Hepatocyte (in vitro differentiated cells): Measurements from ENCODE around the gene CSTPP1. TPM values are rescaled to one million over a fixed set of nuclear protein-coding genes. Genes with fewer than 3 reads are reported as not detected.

Source experiments
- DNase-seq: peaks from one replicate; pipeline ENCODE4 v3.0.0-alpha.2; 2016; ENCODE audit warnings: low spot score
- H2AFZ ChIP-seq: fragments of 200-600 bp; sonication (generic); 2 replicates; pipeline ENCODE4 v1.6.0; 2016; ENCODE audit warnings: antibody characterized with exemption, mild to moderate bottlenecking
- H3K27ac ChIP-seq: fragments of 200-600 bp; sonication (generic); 2 replicates; pipeline ENCODE4 v1.5.1; 2016; ENCODE audit warnings: mild to moderate bottlenecking
- H3K27me3 ChIP-seq: fragments of 200-600 bp; sonication (generic); 2 replicates; pipeline ENCODE4 v1.6.1; 2016
- H3K36me3 ChIP-seq: fragments of 200-600 bp; sonication (generic); replicated peaks from 2 replicates; pipeline ENCODE4 v1.5.1; 2016; ENCODE audit warnings: low read depth; ENCODE audit not compliant: insufficient read depth
- H3K4me1 ChIP-seq: fragments of 200-600 bp; sonication (generic); 2 replicates; pipeline ENCODE4 v1.5.1; 2016; ENCODE audit warnings: mild to moderate bottlenecking, moderate library complexity; ENCODE audit not compliant: insufficient read depth
- H3K4me2 ChIP-seq: fragments of 200-600 bp; sonication (generic); 2 replicates; pipeline ENCODE4 v1.6.0; 2016
- H3K4me3 ChIP-seq: fragments of 200-600 bp; sonication (generic); 2 replicates; pipeline ENCODE4 v1.5.1; 2016; ENCODE audit warnings: mild to moderate bottlenecking
- H3K79me2 ChIP-seq: fragments of 200-600 bp; sonication (generic); 2 replicates; pipeline ENCODE4 v1.6.0; 2017; ENCODE audit warnings: mild to moderate bottlenecking
- H3K9me2 ChIP-seq: fragments of 200-600 bp; sonication (generic); replicated peaks from 2 replicates; pipeline ENCODE4 v1.6.0; 2017; ENCODE audit warnings: mild to moderate bottlenecking; ENCODE audit not compliant: insufficient read depth
- H3K9me3 ChIP-seq: fragments of 200-600 bp; sonication (generic); 2 replicates; pipeline ENCODE4 v1.5.1; 2016; ENCODE audit warnings: low read depth, mild to moderate bottlenecking
- H4K20me1 ChIP-seq: fragments of 200-600 bp; sonication (generic); 2 replicates; pipeline ENCODE4 v1.6.0; 2016; ENCODE audit warnings: mild to moderate bottlenecking; ENCODE audit not compliant: insufficient read depth, poor library complexity, severe bottlenecking
- EZH2 ChIP-seq: fragments of 200-600 bp; sonication (generic); IDR thresholded peaks from 2 replicates; pipeline ENCODE4 v1.6.1; 2016; ENCODE audit warnings: antibody characterized with exemption, mild to moderate bottlenecking, borderline replicate concordance
- EZH2phosphoT487 ChIP-seq: fragments of 200-600 bp; sonication (generic); IDR thresholded peaks from one replicate; pipeline ENCODE4 v1.6.1; 2018; ENCODE audit warnings: antibody characterized with exemption, mild to moderate bottlenecking, low read depth, moderate library complexity; ENCODE audit not compliant: unreplicated experiment, severe bottlenecking
- WGBS: methylation state at CpG from one replicate; pipeline ENCODE4 v1.1.6; 2016; ENCODE audit warnings: low lambda C conversion rate; ENCODE audit errors: missing lambda C conversion rate; 5-methylcytosine and 5-hydroxymethylcytosine counted together
- polyA plus RNA-seq: library from polyadenylated mRNA; unstranded; fragments of >200 nt; fragmentation: Nextera tagmentation; extraction: Ambion mirVana; gene quantifications from 2 replicates; pipeline ENCODE4 v1.2.1, GENCODE V29; 2016
- total RNA-seq: library from RNA; depleted of rRNA; stranded (reverse); fragments of >200 nt; gene quantifications from 2 replicates; pipeline ENCODE4 v1.2.3, GENCODE V29; 2014
- TF ChIP-seq, protein P1 (sequence below): fragments of 200-600 bp; sonication (generic); IDR thresholded peaks from 2 replicates; pipeline ENCODE4 v1.5.1; 2016; ENCODE audit warnings: antibody characterized with exemption, mild to moderate bottlenecking; ENCODE audit not compliant: poor library complexity

The CSTPP1 gene
- total and polyA plus RNA-seq, 2 experiments from 2014 or later = 23.0 to 44.3 TPM

DNA sequence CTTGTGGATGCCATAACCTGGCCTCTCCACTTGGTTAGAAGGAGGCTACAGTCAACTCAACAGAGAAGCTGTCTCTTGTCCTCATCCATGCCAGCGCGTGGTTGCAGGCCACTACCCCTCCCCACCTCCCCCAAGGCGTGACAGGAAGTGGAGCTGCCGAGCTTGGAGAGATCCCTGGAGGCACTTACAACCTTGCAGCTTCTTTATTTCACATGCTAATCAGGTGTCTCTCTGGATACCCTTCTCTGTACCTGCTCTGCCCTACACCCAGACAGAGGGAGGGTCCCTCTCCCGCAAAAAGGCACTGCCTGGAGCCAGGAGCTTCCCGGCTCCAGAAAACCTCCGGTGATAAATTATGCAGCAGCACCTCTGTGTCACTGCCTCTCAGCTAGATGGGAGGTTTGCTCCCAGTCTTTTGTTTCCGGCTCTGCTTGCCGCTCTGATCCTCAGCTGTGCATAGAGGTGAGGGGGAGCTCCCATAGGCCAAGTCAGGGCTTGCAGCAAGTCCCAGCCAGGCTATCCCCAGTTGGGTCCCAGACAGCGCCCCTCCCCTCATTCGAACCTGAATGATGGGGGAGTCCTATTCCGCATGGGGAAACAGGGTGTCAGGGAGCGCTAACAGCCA, 23.9 kb upstream of the CSTPP1 start:
- H3K4me2 ChIP-seq = peak overlapping the region; percentile 72
- DNase-seq = peak; percentile 42
- 17% methylated on average over 13 of the region's 13 CpGs for WGBS

GRCh38 chr11:46913484-46913883, 23.1 kb upstream of the CSTPP1 start:
- TF ChIP-seq, protein P1, sequence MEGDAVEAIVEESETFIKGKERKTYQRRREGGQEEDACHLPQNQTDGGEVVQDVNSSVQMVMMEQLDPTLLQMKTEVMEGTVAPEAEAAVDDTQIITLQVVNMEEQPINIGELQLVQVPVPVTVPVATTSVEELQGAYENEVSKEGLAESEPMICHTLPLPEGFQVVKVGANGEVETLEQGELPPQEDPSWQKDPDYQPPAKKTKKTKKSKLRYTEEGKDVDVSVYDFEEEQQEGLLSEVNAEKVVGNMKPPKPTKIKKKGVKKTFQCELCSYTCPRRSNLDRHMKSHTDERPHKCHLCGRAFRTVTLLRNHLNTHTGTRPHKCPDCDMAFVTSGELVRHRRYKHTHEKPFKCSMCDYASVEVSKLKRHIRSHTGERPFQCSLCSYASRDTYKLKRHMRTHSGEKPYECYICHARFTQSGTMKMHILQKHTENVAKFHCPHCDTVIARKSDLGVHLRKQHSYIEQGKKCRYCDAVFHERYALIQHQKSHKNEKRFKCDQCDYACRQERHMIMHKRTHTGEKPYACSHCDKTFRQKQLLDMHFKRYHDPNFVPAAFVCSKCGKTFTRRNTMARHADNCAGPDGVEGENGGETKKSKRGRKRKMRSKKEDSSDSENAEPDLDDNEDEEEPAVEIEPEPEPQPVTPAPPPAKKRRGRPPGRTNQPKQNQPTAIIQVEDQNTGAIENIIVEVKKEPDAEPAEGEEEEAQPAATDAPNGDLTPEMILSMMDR = no peak
- no peak for TF ChIP-seq EZH2
- TF ChIP-seq EZH2phosphoT487 = no peak
- H3K4me1 ChIP-seq = peaks cover 26% of the 10 kb centered on the region
- DNase-seq = no peak
- H4K20me1 ChIP-seq = no peaks in the 10 kb centered on the region
- H3K27ac ChIP-seq = no peak overlapping the region
- no peaks in the 10 kb centered on the region for H3K9me2 ChIP-seq
- peak overlapping the region; percentile 72 for H3K4me2 ChIP-seq
- peaks cover 44% of the 10 kb centered on the region for H3K79me2 ChIP-seq
- H3K27me3 ChIP-seq = no peaks in the 10 kb centered on the region
- H2AFZ ChIP-seq = no peak overlapping the region
- WGBS = 72% methylated on average over 3 of the region's 3 CpGs
- H3K9me3 ChIP-seq = no peaks in the 10 kb centered on the region
- H3K4me3 ChIP-seq = no peak overlapping the region
- no peaks in the 10 kb centered on the region for H3K36me3 ChIP-seq

More for the DNA sequence above, 23.9 kb upstream of the CSTPP1 start:
- H4K20me1 ChIP-seq = no peaks in the 10 kb centered on the region
- H3K79me2 ChIP-seq = peaks cover 46% of the 10 kb centered on the region
- H2AFZ ChIP-seq = no peak overlapping the region
- H3K27me3 ChIP-seq = no peaks in the 10 kb centered on the region
- H3K36me3 ChIP-seq = no peaks in the 10 kb centered on the region
- H3K4me1 ChIP-seq = peaks cover 26% of the 10 kb centered on the region
- no peaks in the 10 kb centered on the region for H3K9me3 ChIP-seq
- TF ChIP-seq EZH2phosphoT487 = no peak
- TF ChIP-seq EZH2 = no peak
- TF ChIP-seq, protein P1 = no peak
- no peak overlapping the region for H3K4me3 ChIP-seq
- no peaks in the 10 kb centered on the region for H3K9me2 ChIP-seq
- peak overlapping the region; percentile 29 for H3K27ac ChIP-seq

GRCh38 chr11:46914363-46914762, 22.2 kb upstream of the CSTPP1 start:
- Histone ChIP-seq H3K4me2 (peak overlapping the region; percentile 12), H4K20me1 (no peaks in the 10 kb centered on the region), H3K9me3 (no peaks in the 10 kb centered on the region), H2AFZ (no peak overlapping the region), H3K4me1 (peaks cover 31% of the 10 kb centered on the region), H3K79me2 (peaks cover 44% of the 10 kb centered on the region), H3K27ac (no peak overlapping the region), H3K9me2 (no peaks in the 10 kb centered on the region), H3K4me3 (no peak overlapping the region), H3K27me3 (no peaks in the 10 kb centered on the region), H3K36me3 (no peaks in the 10 kb centered on the region)
- WGBS = 54% methylated on average over 5 of the region's 5 CpGs
- no peak for DNase-seq
- TF ChIP-seq EZH2 = no peak
- TF ChIP-seq, protein P1 = no peak
- TF ChIP-seq EZH2phosphoT487 = no peak
